HepG2 (cell line): ENCODE data around the gene EED. TPM values are rescaled to one million over a fixed set of nuclear protein-coding genes. Genes with fewer than 3 reads are reported as not detected.

Source experiments
- ATAD3A ChIP-seq: sonication (generic); formaldehyde crosslinking; IDR thresholded peaks from 2 replicates; pipeline ENCODE4 v1.4.0; 2020; ENCODE audit warnings: missing genetic modification reagents
- BHLHE40 ChIP-seq: IDR thresholded peaks from 2 replicates; pipeline ENCODE4 v1.6.1; 2011; ENCODE audit warnings: low read length, improper control_type of control experiment
- EZH2 ChIP-seq: conservative IDR thresholded peaks from 2 replicates; pipeline ENCODE4 v1.6.1; 2012; ENCODE audit warnings: mild to moderate bottlenecking, low read depth, low read length, moderate library complexity
- HNF1B ChIP-seq: sonication (generic); formaldehyde crosslinking; IDR thresholded peaks from 2 replicates; pipeline ENCODE4 v1.5.1; 2020; ENCODE audit warnings: mild to moderate bottlenecking, moderate library complexity, missing genetic modification reagents
- MTA3 ChIP-seq: sonication (generic); formaldehyde crosslinking; IDR thresholded peaks from 2 replicates; pipeline ENCODE4 v1.4.0; 2020; ENCODE audit warnings: missing genetic modification reagents
- MZF1 ChIP-seq: sonication (generic); formaldehyde crosslinking; IDR thresholded peaks from 2 replicates; pipeline ENCODE4 v1.8.1; 2023; ENCODE audit warnings: mild to moderate bottlenecking, missing genetic modification reagents, borderline replicate concordance
- PRPF4 ChIP-seq: fragments of 200-400 bp; formaldehyde crosslinking; IDR thresholded peaks from 2 replicates; pipeline ENCODE4 v1.6.1; 2016; ENCODE audit warnings: low read length, low read depth; ENCODE audit not compliant: poor library complexity, severe bottlenecking
- RFX3 ChIP-seq: IDR thresholded peaks from 2 replicates; pipeline ENCODE4 v1.6.1; 2016; ENCODE audit warnings: missing biosample characterization, missing genetic modification reagents
- SP140L ChIP-seq: sonication (generic); formaldehyde crosslinking; IDR thresholded peaks from 2 replicates; pipeline ENCODE4 v1.4.0; 2020; ENCODE audit warnings: missing genetic modification reagents, borderline replicate concordance
- TCF7 ChIP-seq: sonication (generic); IDR thresholded peaks from 2 replicates; pipeline ENCODE4 v1.6.1; 2016; ENCODE audit warnings: antibody characterized with exemption, low read depth
- WIZ ChIP-seq: sonication (generic); formaldehyde crosslinking; IDR thresholded peaks from 2 replicates; pipeline ENCODE4 v1.5.1; 2020; ENCODE audit warnings: mild to moderate bottlenecking, missing genetic modification reagents
- ZBTB1 ChIP-seq: sonication (generic); formaldehyde crosslinking; IDR thresholded peaks from 2 replicates; pipeline ENCODE4 v1.4.0; 2020; ENCODE audit warnings: missing genetic modification reagents, borderline replicate concordance
- ZBTB20 ChIP-seq: sonication (generic); formaldehyde crosslinking; IDR thresholded peaks from 2 replicates; pipeline ENCODE4 v1.8.1; 2023; ENCODE audit warnings: missing genetic modification reagents, low read depth, mild to moderate bottlenecking, borderline replicate concordance
- ZBTB21 ChIP-seq: sonication (generic); formaldehyde crosslinking; IDR thresholded peaks from 2 replicates; pipeline ENCODE4 v1.4.0; 2020; ENCODE audit warnings: missing genetic modification reagents
- ZFP36L2 ChIP-seq: sonication (generic); formaldehyde crosslinking; IDR thresholded peaks from 2 replicates; pipeline ENCODE4 v1.4.0; 2020; ENCODE audit warnings: missing genetic modification reagents
- ZMYM2 ChIP-seq: sonication (generic); formaldehyde crosslinking; IDR thresholded peaks from 2 replicates; pipeline ENCODE4 v1.8.0; 2022; ENCODE audit warnings: mild to moderate bottlenecking, missing genetic modification reagents
- ZNF17 ChIP-seq: sonication (generic); formaldehyde crosslinking; IDR thresholded peaks from 2 replicates; pipeline ENCODE4 v1.5.0; 2020; ENCODE audit warnings: mild to moderate bottlenecking, missing genetic modification reagents
- ZNF205 ChIP-seq: IDR thresholded peaks from 2 replicates; pipeline ENCODE4 v1.6.1; 2018; ENCODE audit warnings: missing biosample characterization, missing genetic modification reagents
- ZNF224 ChIP-seq: sonication (generic); formaldehyde crosslinking; IDR thresholded peaks from 2 replicates; pipeline ENCODE4 v1.5.0; 2020; ENCODE audit warnings: mild to moderate bottlenecking, missing genetic modification reagents
- ZNF225 ChIP-seq: sonication (generic); formaldehyde crosslinking; IDR thresholded peaks from 2 replicates; pipeline ENCODE4 v1.4.0; 2020; ENCODE audit warnings: mild to moderate bottlenecking, missing genetic modification reagents
- ZNF253 ChIP-seq: sonication (generic); formaldehyde crosslinking; IDR thresholded peaks from 2 replicates; pipeline ENCODE4 v1.8.0; 2022; ENCODE audit warnings: mild to moderate bottlenecking, missing genetic modification reagents, borderline replicate concordance
- ZNF563 ChIP-seq: sonication (generic); formaldehyde crosslinking; IDR thresholded peaks from 2 replicates; pipeline ENCODE4 v1.8.0; 2022; ENCODE audit warnings: mild to moderate bottlenecking, moderate library complexity, missing genetic modification reagents
- ZNF570 ChIP-seq: sonication (generic); formaldehyde crosslinking; IDR thresholded peaks from 2 replicates; pipeline ENCODE4 v1.4.0; 2020; ENCODE audit warnings: mild to moderate bottlenecking, missing genetic modification reagents, borderline replicate concordance
- ZNF576 ChIP-seq: sonication (generic); formaldehyde crosslinking; IDR thresholded peaks from 2 replicates; pipeline ENCODE4 v1.4.0; 2020; ENCODE audit warnings: mild to moderate bottlenecking, missing genetic modification reagents
- polyA plus RNA-seq, 8 experiments: library from polyadenylated mRNA; depleted of rRNA in 3 of 8; stranded (reverse) in 7 of 8; unstranded in 1 of 8; fragments of >200 nt; fragmentation: Illumina TruSeq in 4 of 8; extraction: Trizol in 4 of 8; gene quantifications; 2 replicates each; pipeline versions ENCODE4 v1.2.1 to v1.2.3, GENCODE V29; 2011 to 2016; ENCODE audit warnings: low read depth in 4 of 8, missing spikeins in 1 of 8, mixed read lengths in 1 of 8; ENCODE audit not compliant: insufficient read depth in 1 of 8
- total RNA-seq, 5 experiments: library from RNA; depleted of rRNA; stranded (reverse); fragments of >200 nt; fragmentation: Illumina TruSeq; extraction: Trizol; gene quantifications; 2 replicates each; pipeline ENCODE4 v1.2.3, GENCODE V29; 2016; ENCODE audit warnings: low read depth in 1 of 5
- TF ChIP-seq, protein P1 (sequence below): sonication (generic); formaldehyde crosslinking; IDR thresholded peaks from 2 replicates; pipeline ENCODE4 v1.4.0; 2020; ENCODE audit warnings: missing genetic modification reagents, borderline replicate concordance
- TF ChIP-seq, protein P2 (sequence below): sonication (generic); formaldehyde crosslinking; IDR thresholded peaks from 2 replicates; pipeline ENCODE4 v1.5.0; 2020; ENCODE audit warnings: missing genetic modification reagents

Gene EED
- total and polyA plus RNA-seq, 2 of the 13 experiments (the other 11 are each of a cell fraction or from before 2014, with no cell fraction given): 11.0 to 28.4 TPM

DNA sequence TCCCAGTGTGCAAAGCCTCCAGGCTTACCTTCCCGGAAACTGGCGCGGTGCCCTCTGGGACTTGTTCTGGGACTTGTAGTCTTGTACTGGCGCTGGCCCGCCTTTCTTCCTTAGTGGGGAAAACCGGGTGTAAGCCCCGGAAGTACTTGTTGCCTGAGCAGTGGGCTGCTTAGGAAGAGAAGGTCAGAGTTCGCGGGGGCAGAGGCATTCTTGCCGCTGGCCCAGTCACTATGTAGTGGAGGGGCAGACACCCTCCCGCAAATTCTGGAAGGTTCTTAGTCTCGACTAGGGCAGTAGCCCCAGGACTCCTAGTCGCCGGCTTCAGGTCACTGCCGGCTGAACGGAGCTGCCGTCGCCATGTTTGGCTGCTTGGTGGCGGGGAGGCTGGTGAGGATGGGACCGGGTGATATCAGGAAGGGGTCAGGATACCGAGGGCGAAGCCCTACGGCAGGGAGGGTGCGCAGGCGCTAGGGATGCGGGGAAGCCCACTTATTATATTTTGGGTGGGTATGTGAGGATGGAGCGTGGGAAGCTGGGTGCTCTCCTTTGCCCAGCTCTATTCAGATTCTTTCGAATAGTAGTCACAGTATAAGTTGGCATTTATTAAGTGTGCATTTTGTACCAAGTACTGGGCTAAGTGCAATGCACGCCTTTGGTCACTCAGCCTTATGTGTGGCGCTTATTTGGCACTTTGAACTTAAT is 57.7 kb downstream of the EED start, which contains the start of gene HIKESHI (continued):
- TF ChIP-seq ZBTB21 (no peak), WIZ (CRISPR knock-in tag) (no peak; the same call in 1 of the 2 replicates), ZNF563 (no peak), RFX3 (no peak), ZBTB1 (no peak), MZF1 (no peak), ZBTB20 (CRISPR knock-in tag) (no peak), ZNF224 (CRISPR knock-in tag) (no peak), SP140L (no peak), ZNF205 (CRISPR knock-in tag) (0 out of 2 replicates have a peak, but pooled peaks have one; percentile 18), TCF7 (no peak), BHLHE40 (no peak), EZH2 (no peak), MTA3 (no peak), ZNF570 (CRISPR knock-in tag) (no peak), ZNF225 (peak; percentile 90; the same call in 1 of the 2 replicates), ZFP36L2 (CRISPR knock-in tag) (no peak), HNF1B (peak; percentile 78), ZNF576 (CRISPR knock-in tag) (no peak), PRPF4 (no peak), ZNF253 (no peak), ATAD3A (no peak), ZNF17 (CRISPR knock-in tag) (no peak), ZMYM2 (CRISPR knock-in tag) (0 out of 2 replicates have a peak, but pooled peaks have one; percentile 35)
- TF ChIP-seq, protein P1, sequence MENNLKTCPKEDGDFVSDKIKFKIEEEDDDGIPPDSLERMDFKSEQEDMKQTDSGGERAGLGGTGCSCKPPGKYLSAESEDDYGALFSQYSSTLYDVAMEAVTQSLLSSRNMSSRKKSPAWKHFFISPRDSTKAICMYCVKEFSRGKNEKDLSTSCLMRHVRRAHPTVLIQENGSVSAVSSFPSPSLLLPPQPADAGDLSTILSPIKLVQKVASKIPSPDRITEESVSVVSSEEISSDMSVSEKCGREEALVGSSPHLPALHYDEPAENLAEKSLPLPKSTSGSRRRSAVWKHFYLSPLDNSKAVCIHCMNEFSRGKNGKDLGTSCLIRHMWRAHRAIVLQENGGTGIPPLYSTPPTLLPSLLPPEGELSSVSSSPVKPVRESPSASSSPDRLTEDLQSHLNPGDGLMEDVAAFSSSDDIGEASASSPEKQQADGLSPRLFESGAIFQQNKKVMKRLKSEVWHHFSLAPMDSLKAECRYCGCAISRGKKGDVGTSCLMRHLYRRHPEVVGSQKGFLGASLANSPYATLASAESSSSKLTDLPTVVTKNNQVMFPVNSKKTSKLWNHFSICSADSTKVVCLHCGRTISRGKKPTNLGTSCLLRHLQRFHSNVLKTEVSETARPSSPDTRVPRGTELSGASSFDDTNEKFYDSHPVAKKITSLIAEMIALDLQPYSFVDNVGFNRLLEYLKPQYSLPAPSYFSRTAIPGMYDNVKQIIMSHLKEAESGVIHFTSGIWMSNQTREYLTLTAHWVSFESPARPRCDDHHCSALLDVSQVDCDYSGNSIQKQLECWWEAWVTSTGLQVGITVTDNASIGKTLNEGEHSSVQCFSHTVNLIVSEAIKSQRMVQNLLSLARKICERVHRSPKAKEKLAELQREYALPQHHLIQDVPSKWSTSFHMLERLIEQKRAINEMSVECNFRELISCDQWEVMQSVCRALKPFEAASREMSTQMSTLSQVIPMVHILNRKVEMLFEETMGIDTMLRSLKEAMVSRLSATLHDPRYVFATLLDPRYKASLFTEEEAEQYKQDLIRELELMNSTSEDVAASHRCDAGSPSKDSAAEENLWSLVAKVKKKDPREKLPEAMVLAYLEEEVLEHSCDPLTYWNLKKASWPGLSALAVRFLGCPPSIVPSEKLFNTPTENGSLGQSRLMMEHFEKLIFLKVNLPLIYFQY (CRISPR knock-in tag): no peak; the same call in none of the 2 replicates
- TF ChIP-seq, protein P2, sequence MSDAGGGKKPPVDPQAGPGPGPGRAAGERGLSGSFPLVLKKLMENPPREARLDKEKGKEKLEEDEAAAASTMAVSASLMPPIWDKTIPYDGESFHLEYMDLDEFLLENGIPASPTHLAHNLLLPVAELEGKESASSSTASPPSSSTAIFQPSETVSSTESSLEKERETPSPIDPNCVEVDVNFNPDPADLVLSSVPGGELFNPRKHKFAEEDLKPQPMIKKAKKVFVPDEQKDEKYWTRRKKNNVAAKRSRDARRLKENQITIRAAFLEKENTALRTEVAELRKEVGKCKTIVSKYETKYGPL (CRISPR knock-in tag): no peak
